ENCODE data around the gene SCNN1G. TPM values are rescaled to one million over a fixed set of nuclear protein-coding genes. Genes with fewer than 3 reads are reported as not detected.

Gene SCNN1G
- total and polyA plus RNA-seq, 2 of the 13 experiments (the other 11 are each of a cell fraction or from before 2014, with no cell fraction given): not detected

DNA sequence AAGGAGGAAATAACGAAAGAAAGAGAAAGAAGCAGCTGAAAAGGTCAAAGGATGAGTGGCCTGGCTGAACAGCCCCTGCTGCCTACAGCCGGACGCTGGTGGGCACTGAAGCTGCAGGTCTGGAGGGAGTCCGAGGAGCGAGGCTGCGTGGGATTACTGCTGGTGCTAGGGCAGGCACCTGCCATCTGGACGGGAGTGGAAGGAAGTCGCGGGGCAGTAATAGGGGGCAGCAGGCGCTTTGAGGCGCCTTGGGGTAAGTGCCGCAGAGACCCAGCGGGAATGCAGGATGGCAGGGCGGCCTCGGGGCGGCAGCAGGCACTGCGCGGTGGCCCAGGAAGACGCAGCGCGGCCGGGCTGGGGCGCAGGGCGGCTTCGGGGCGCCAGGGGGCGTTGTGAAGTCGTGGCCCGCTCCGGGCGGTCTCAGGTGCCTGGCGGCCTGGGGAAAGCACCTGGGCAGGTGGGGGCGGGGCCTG, 303 bp upstream of the SCNN1G start (continued):
- TF ChIP-seq, protein P1, sequence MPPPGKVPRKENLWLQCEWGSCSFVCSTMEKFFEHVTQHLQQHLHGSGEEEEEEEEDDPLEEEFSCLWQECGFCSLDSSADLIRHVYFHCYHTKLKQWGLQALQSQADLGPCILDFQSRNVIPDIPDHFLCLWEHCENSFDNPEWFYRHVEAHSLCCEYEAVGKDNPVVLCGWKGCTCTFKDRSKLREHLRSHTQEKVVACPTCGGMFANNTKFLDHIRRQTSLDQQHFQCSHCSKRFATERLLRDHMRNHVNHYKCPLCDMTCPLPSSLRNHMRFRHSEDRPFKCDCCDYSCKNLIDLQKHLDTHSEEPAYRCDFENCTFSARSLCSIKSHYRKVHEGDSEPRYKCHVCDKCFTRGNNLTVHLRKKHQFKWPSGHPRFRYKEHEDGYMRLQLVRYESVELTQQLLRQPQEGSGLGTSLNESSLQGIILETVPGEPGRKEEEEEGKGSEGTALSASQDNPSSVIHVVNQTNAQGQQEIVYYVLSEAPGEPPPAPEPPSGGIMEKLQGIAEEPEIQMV (CRISPR knock-in tag; IDR thresholded peaks at IDR 0.05; ENCODE audit: low read depth): peak; percentile 79; the same call in 1 of the 2 replicates
- no peak for TF ChIP-seq HOXA7 (CRISPR knock-in tag; IDR thresholded peaks at IDR 0.05)
- no peak; the same call in 1 of the 2 replicates for TF ChIP-seq ZNF121 (CRISPR knock-in tag; IDR thresholded peaks at IDR 0.05)
- peak; percentile 76; the same call in 1 of the 2 replicates for TF ChIP-seq NFKB2 (CRISPR knock-in tag; IDR thresholded peaks at IDR 0.05; ENCODE audit: borderline replicate concordance)
- TF ChIP-seq, protein P2, sequence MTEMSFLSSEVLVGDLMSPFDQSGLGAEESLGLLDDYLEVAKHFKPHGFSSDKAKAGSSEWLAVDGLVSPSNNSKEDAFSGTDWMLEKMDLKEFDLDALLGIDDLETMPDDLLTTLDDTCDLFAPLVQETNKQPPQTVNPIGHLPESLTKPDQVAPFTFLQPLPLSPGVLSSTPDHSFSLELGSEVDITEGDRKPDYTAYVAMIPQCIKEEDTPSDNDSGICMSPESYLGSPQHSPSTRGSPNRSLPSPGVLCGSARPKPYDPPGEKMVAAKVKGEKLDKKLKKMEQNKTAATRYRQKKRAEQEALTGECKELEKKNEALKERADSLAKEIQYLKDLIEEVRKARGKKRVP (CRISPR knock-in tag; IDR thresholded peaks at IDR 0.05): peak in 1 of 2 experiments; percentile 55; a peak in 1 of 4 replicates
- no peak for TF ChIP-seq GLI4 (CRISPR knock-in tag; IDR thresholded peaks at IDR 0.05; ENCODE audit: borderline replicate concordance)
- TF ChIP-seq ZNF552 (CRISPR knock-in tag; IDR thresholded peaks at IDR 0.05; ENCODE audit: borderline replicate concordance): no peak
- no peak for TF ChIP-seq TP53 (CRISPR knock-in tag; conservative IDR thresholded peaks at IDR 0.05)
- no peak for TF ChIP-seq FOXJ3 (CRISPR knock-in tag; IDR thresholded peaks at IDR 0.05; ENCODE audit: borderline replicate concordance)
- TF ChIP-seq, protein P3, sequence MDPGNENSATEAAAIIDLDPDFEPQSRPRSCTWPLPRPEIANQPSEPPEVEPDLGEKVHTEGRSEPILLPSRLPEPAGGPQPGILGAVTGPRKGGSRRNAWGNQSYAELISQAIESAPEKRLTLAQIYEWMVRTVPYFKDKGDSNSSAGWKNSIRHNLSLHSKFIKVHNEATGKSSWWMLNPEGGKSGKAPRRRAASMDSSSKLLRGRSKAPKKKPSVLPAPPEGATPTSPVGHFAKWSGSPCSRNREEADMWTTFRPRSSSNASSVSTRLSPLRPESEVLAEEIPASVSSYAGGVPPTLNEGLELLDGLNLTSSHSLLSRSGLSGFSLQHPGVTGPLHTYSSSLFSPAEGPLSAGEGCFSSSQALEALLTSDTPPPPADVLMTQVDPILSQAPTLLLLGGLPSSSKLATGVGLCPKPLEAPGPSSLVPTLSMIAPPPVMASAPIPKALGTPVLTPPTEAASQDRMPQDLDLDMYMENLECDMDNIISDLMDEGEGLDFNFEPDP (CRISPR knock-in tag; conservative IDR thresholded peaks at IDR 0.05): no peak
- TF ChIP-seq U2AF1 (optimal IDR thresholded peaks at IDR 0.05; ENCODE audit: low read depth, low read length): peak; percentile 40
- no peak for TF ChIP-seq ZNF33A (CRISPR knock-in tag; IDR thresholded peaks at IDR 0.05; ENCODE audit: borderline replicate concordance)
- TF ChIP-seq KDM6A (CRISPR knock-in tag; IDR thresholded peaks at IDR 0.05; ENCODE audit: low read depth): no peak
- TF ChIP-seq, protein P4, sequence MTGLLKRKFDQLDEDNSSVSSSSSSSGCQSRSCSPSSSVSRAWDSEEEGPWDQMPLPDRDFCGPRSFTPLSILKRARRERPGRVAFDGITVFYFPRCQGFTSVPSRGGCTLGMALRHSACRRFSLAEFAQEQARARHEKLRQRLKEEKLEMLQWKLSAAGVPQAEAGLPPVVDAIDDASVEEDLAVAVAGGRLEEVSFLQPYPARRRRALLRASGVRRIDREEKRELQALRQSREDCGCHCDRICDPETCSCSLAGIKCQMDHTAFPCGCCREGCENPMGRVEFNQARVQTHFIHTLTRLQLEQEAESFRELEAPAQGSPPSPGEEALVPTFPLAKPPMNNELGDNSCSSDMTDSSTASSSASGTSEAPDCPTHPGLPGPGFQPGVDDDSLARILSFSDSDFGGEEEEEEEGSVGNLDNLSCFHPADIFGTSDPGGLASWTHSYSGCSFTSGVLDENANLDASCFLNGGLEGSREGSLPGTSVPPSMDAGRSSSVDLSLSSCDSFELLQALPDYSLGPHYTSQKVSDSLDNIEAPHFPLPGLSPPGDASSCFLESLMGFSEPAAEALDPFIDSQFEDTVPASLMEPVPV (CRISPR knock-in tag; IDR thresholded peaks at IDR 0.05): no peak
- TF ChIP-seq GATAD1 (CRISPR knock-in tag; IDR thresholded peaks at IDR 0.05): peak; percentile 43; the same call in 1 of the 2 replicates
- no peak for TF ChIP-seq KAT2B (IDR thresholded peaks at IDR 0.05; ENCODE audit: borderline replicate concordance, low read depth, low read length)
- 0 out of 2 replicates have a peak, but pooled peaks have one; percentile 81 for TF ChIP-seq ZNF326 (CRISPR knock-in tag; IDR thresholded peaks at IDR 0.05; ENCODE audit: borderline replicate concordance)
- TF ChIP-seq, protein P5, sequence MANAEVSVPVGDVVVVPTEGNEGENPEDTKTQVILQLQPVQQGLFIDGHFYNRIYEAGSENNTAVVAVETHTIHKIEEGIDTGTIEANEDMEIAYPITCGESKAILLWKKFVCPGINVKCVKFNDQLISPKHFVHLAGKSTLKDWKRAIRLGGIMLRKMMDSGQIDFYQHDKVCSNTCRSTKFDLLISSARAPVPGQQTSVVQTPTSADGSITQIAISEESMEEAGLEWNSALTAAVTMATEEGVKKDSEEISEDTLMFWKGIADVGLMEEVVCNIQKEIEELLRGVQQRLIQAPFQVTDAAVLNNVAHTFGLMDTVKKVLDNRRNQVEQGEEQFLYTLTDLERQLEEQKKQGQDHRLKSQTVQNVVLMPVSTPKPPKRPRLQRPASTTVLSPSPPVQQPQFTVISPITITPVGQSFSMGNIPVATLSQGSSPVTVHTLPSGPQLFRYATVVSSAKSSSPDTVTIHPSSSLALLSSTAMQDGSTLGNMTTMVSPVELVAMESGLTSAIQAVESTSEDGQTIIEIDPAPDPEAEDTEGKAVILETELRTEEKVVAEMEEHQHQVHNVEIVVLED (CRISPR knock-in tag; IDR thresholded peaks at IDR 0.05; ENCODE audit: borderline replicate concordance): no peak; the same call in 1 of the 2 replicates
- TF ChIP-seq KDM5B (CRISPR knock-in tag; IDR thresholded peaks at IDR 0.05; ENCODE audit: borderline replicate concordance): peak; percentile 45; the same call in 1 of the 2 replicates
- peak; percentile 62 for TF ChIP-seq FOXO1 (CRISPR knock-in tag; IDR thresholded peaks at IDR 0.05)
- peak; percentile 60; the same call in 1 of the 2 replicates for TF ChIP-seq HDAC1 (CRISPR knock-in tag; IDR thresholded peaks at IDR 0.05)

Data from HepG2 (cell line).